Karpas-422 (cell line): ENCODE data around the gene PPP1R1C. TPM values are rescaled to one million over a fixed set of nuclear protein-coding genes. Genes with fewer than 3 reads are reported as not detected.
A peak's percentile ranks its signal among the peaks of the same experiment; 100 is the strongest.
"Not testable (repeated sequence)": the region's sequence is repeated elsewhere in the genome, so short reads cannot be mapped to it uniquely, and the experiment has no call there.

Source experiments
- DNase-seq: peaks from one replicate; pipeline ENCODE4 v3.0.0-alpha.2; 2015
- H2AFZ ChIP-seq: fragments of 200-600 bp; sonication (generic); 2 replicates; pipeline ENCODE4 v1.6.1; 2014; ENCODE audit warnings: antibody characterized with exemption, low read length, mixed read lengths
- H3K27ac ChIP-seq: fragments of 200-600 bp; sonication (generic); 2 replicates; pipeline ENCODE4 v1.5.1; 2014; ENCODE audit warnings: mild to moderate bottlenecking, low read length, moderate library complexity
- H3K27me3 ChIP-seq: fragments of 200-600 bp; sonication (generic); 2 replicates; pipeline ENCODE4 v1.6.1; 2014; ENCODE audit warnings: low read length, mixed read lengths
- H3K36me3 ChIP-seq: fragments of 200-600 bp; sonication (generic); 2 replicates; pipeline ENCODE4 v1.6.1; 2014; ENCODE audit warnings: low read length, mixed read lengths; ENCODE audit not compliant: insufficient read depth
- H3K4me1 ChIP-seq: fragments of 200-600 bp; sonication (generic); 2 replicates; pipeline ENCODE4 v1.6.1; 2014; ENCODE audit warnings: mild to moderate bottlenecking, low read length, mixed read lengths
- H3K4me2 ChIP-seq: fragments of 200-600 bp; sonication (generic); 2 replicates; pipeline ENCODE4 v1.6.1; 2014; ENCODE audit warnings: low read length, low read depth, mild to moderate bottlenecking; ENCODE audit not compliant: poor library complexity, severe bottlenecking
- H3K4me3 ChIP-seq: fragments of 200-600 bp; sonication (generic); 2 replicates; pipeline ENCODE4 v1.5.1; 2014; ENCODE audit warnings: mild to moderate bottlenecking, antibody characterized with exemption, low read length, mixed read lengths
- H3K79me2 ChIP-seq: fragments of 200-600 bp; sonication (generic); 2 replicates; pipeline ENCODE4 v1.6.1; 2014; ENCODE audit warnings: mild to moderate bottlenecking, low read length, mixed read lengths
- H3K9ac ChIP-seq: fragments of 200-600 bp; sonication (generic); 2 replicates; pipeline ENCODE4 v1.6.0; 2014; ENCODE audit warnings: low read length
- H3K9me2 ChIP-seq: fragments of 200-600 bp; sonication (generic), shearing (Covaris generic); replicated peaks from 2 replicates; pipeline ENCODE4 v1.6.0; 2014; ENCODE audit warnings: mild to moderate bottlenecking, low read length, moderate library complexity; ENCODE audit not compliant: insufficient read depth
- H3K9me3 ChIP-seq: fragments of 300-700, 200-600 bp; sonication (generic); 2 replicates; pipeline ENCODE4 v1.6.1; 2014; ENCODE audit warnings: low read length, mixed read lengths
- H4K20me1 ChIP-seq: fragments of 200-600 bp; sonication (generic); 2 replicates; pipeline ENCODE4 v1.6.1; 2014; ENCODE audit warnings: mild to moderate bottlenecking, antibody characterized with exemption, low read length, low read depth; ENCODE audit not compliant: insufficient read depth
- total RNA-seq: library from RNA; depleted of rRNA; stranded (reverse); fragments of >200 nt; shearing (Covaris generic); gene quantifications from 2 replicates; pipeline ENCODE4 v1.2.3, GENCODE V29; 2014; ENCODE audit warnings: low replicate concordance

PPP1R1C gene
- total RNA-seq, 1 experiment from 2014 or later, result not detected

GRCh38 chr2:181949047-181949446, 36.6 kb upstream of the PPP1R1C start:
- Histone ChIP-seq H3K27ac (no peak overlapping the region), H3K79me2 (no peaks in the 10 kb centered on the region), H3K27me3 (no peaks in the 10 kb centered on the region), H3K9me3 (no peaks in the 10 kb centered on the region), H3K9me2 (no peaks in the 10 kb centered on the region), H3K4me3 (no peak overlapping the region), H3K4me2 (no peak overlapping the region), H2AFZ (no peak overlapping the region), H3K4me1 (no peaks in the 10 kb centered on the region; the same call in 1 of the 2 replicates), H3K36me3 (no peaks in the 10 kb centered on the region), H3K9ac (no peak overlapping the region), H4K20me1 (no peaks in the 10 kb centered on the region)
- no peak for DNase-seq

- Histone ChIP-seq H3K79me2 (no peaks in the 10 kb centered on the region), H4K20me1 (no peaks in the 10 kb centered on the region), H3K27ac (no peak overlapping the region), H3K9me3 (no peaks in the 10 kb centered on the region), H3K9ac (no peak overlapping the region), H3K4me3 (no peak overlapping the region), H3K4me2 (no peak overlapping the region), H3K9me2 (no peaks in the 10 kb centered on the region), H3K36me3 (no peaks in the 10 kb centered on the region), H2AFZ (no peak overlapping the region), H3K27me3 (no peaks in the 10 kb centered on the region), H3K4me1 (peaks cover 3% of the 10 kb centered on the region)
- DNase-seq, result no peak
These were observed 33.0 kb upstream of the PPP1R1C start for GRCh38 chr2:181952404-181953226.

- Histone ChIP-seq H3K4me2 (peak overlapping the region; percentile 50), H3K27me3 (no peaks in the 10 kb centered on the region), H3K4me3 (peak overlapping the region; percentile 47; the same call in 1 of the 2 replicates), H3K9me2 (no peaks in the 10 kb centered on the region), H3K9me3 (no peaks in the 10 kb centered on the region), H3K27ac (no peak overlapping the region), H3K36me3 (no peaks in the 10 kb centered on the region), H3K4me1 (peaks cover 3% of the 10 kb centered on the region), H3K79me2 (no peaks in the 10 kb centered on the region), H4K20me1 (no peaks in the 10 kb centered on the region), H2AFZ (peak overlapping the region; percentile 73), H3K9ac (no peak overlapping the region)
- peak; percentile 89 for DNase-seq
These were observed 31.6 kb upstream of the PPP1R1C start for GRCh38 chr2:181953881-181954537.

DNA sequence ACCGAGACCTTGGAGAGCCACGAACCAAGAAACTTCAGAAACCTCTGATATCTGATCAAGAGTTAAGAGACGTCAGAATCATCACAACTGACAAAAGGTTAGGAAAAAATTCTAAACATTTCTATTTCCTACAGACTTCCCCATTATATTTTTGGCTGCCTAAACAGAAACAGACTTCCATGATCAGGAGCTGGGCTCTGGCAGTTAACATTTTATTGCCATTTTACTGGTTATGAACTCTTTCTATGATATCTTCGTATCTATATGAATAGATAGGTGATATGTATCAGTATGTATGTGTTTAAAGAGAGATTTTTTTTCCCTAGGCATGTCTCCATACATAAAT, 31.1 kb upstream of the PPP1R1C start:
- peak overlapping the region; percentile 73 for H2AFZ ChIP-seq
- no peaks in the 10 kb centered on the region for H3K9me2 ChIP-seq

GRCh38 chr2:181955010-181955409, 30.6 kb upstream of the PPP1R1C start:
- Histone ChIP-seq H2AFZ (peak overlapping the region; percentile 73; the same call in 1 of the 2 replicates), H3K4me1 (peaks cover 3% of the 10 kb centered on the region), H3K27me3 (no peaks in the 10 kb centered on the region), H3K9ac (no peak overlapping the region), H3K27ac (no peak overlapping the region), H4K20me1 (no peaks in the 10 kb centered on the region), H3K4me2 (no peak overlapping the region), H3K9me3 (no peaks in the 10 kb centered on the region), H3K36me3 (no peaks in the 10 kb centered on the region), H3K4me3 (no peak overlapping the region), H3K79me2 (no peaks in the 10 kb centered on the region), H3K9me2 (no peaks in the 10 kb centered on the region)
- no peak for DNase-seq

More for the DNA sequence above, 31.1 kb upstream of the PPP1R1C start:
- Histone ChIP-seq H3K9ac (no peak overlapping the region), H4K20me1 (no peaks in the 10 kb centered on the region), H3K4me1 (peaks cover 3% of the 10 kb centered on the region), H3K36me3 (no peaks in the 10 kb centered on the region), H3K4me2 (peak overlapping the region; percentile 50), H3K4me3 (peak overlapping the region; percentile 47; the same call in 1 of the 2 replicates), H3K27ac (no peak overlapping the region), H3K9me3 (no peaks in the 10 kb centered on the region), H3K79me2 (no peaks in the 10 kb centered on the region), H3K27me3 (no peaks in the 10 kb centered on the region)
- DNase-seq, result no peak

GRCh38 chr2:181955866-181956265, 29.8 kb upstream of the PPP1R1C start:
- not testable (repeated sequence) for H4K20me1 ChIP-seq, H3K27ac ChIP-seq, H3K27me3 ChIP-seq, H2AFZ ChIP-seq, H3K4me3 ChIP-seq, H3K4me2 ChIP-seq, H3K4me1 ChIP-seq, H3K9me3 ChIP-seq, H3K36me3 ChIP-seq, DNase-seq, H3K9ac ChIP-seq, H3K79me2 ChIP-seq, H3K9me2 ChIP-seq

GRCh38 chr2:181957668-181958067, 28.0 kb upstream of the PPP1R1C start:
- Histone ChIP-seq H3K9me2 (no peaks in the 10 kb centered on the region), H3K36me3 (no peaks in the 10 kb centered on the region), H3K79me2 (no peaks in the 10 kb centered on the region), H4K20me1 (no peaks in the 10 kb centered on the region), H3K4me3 (no peak overlapping the region), H3K4me2 (no peak overlapping the region), H3K9ac (no peak overlapping the region), H2AFZ (no peak overlapping the region), H3K9me3 (no peaks in the 10 kb centered on the region), H3K4me1 (peaks cover 3% of the 10 kb centered on the region), H3K27me3 (no peaks in the 10 kb centered on the region), H3K27ac (no peak overlapping the region)
- no peak for DNase-seq

DNA sequence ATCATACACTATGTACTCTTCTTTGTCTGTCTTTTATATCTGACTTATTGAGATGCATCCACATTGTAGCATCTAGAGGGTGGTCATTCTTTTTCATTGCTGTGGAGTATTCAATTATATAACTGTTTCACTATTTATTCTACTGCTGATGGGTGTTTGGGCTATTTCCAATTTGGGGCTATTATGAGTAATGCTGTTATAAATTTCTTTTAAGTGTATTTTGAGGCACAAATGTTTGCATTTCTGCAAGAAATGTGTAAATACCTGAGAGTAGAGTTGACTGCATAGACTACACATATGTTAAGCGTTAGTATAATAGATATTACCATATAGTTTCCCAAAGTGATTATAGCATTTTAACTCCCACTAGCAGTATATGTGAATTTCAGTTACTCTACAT, 26.9 kb upstream of the PPP1R1C start:
- no peaks in the 10 kb centered on the region for H3K36me3 ChIP-seq
- no peak overlapping the region for H3K9ac ChIP-seq
- no peak overlapping the region for H3K4me3 ChIP-seq
- DNase-seq, result no peak
- no peaks in the 10 kb centered on the region for H3K9me2 ChIP-seq
- no peaks in the 10 kb centered on the region for H3K79me2 ChIP-seq
- no peak overlapping the region for H3K4me2 ChIP-seq
- H4K20me1 ChIP-seq, result no peaks in the 10 kb centered on the region
- peaks cover 3% of the 10 kb centered on the region for H3K4me1 ChIP-seq
- no peak overlapping the region for H3K27ac ChIP-seq
- no peak overlapping the region for H2AFZ ChIP-seq
- no peaks in the 10 kb centered on the region for H3K9me3 ChIP-seq
- H3K27me3 ChIP-seq, result no peaks in the 10 kb centered on the region
